OCI-LY1 (cell line): Measurements from ENCODE around the gene GNS.
"Not testable (repeated sequence)": the region's sequence is repeated elsewhere in the genome, so short reads cannot be mapped to it uniquely, and the experiment has no call there.

ENCODE experiments used
- CTCF ChIP-seq: fragments of 200-600 bp; sonication (generic), shearing (Covaris generic); IDR thresholded peaks from 2 replicates; pipeline ENCODE4 v1.5.1; 2017; ENCODE audit warnings: mild to moderate bottlenecking, antibody characterized with exemption, low read length, moderate library complexity, mixed read lengths
- EZH2 ChIP-seq: fragments of 200-600 bp; sonication (generic), shearing (Covaris generic); IDR thresholded peaks from 2 replicates; pipeline ENCODE4 v1.8.0; 2017; ENCODE audit warnings: borderline replicate concordance, mixed run types, mild to moderate bottlenecking, antibody characterized with exemption, low read length, moderate library complexity, mixed read lengths

- not testable (repeated sequence) for TF ChIP-seq EZH2
- peak; percentile 68 for TF ChIP-seq CTCF
Measured at GRCh38 chr12:64802180-64802775, 43.1 kb upstream of the GNS start.
